Activated naive CD8-positive, alpha-beta T cell treated with anti-CD3 and anti-CD28 coated beads for 36 hours (primary cell): Measurements from ENCODE around the gene SERAC1. TPM values are rescaled to one million over a fixed set of nuclear protein-coding genes. Genes with fewer than 3 reads are reported as not detected.
A peak's percentile ranks its signal among the peaks of the same experiment; 100 is the strongest.

ENCODE experiments used
- DNase-seq: peaks from one replicate; pipeline ENCODE4 v3.0.0; 2021
- H3K27ac Mint-ChIP-seq: one replicate; pipeline ENCODE4 v1.8.0; 2022; ENCODE audit warnings: mild to moderate bottlenecking, moderate library complexity, mixed read lengths
- H3K27me3 Mint-ChIP-seq: one replicate; pipeline ENCODE4 v1.8.0; 2022; ENCODE audit warnings: mild to moderate bottlenecking, mixed read lengths
- H3K36me3 Mint-ChIP-seq: one replicate; pipeline ENCODE4 v1.8.0; 2021; ENCODE audit warnings: mild to moderate bottlenecking, mixed read lengths
- H3K4me1 Mint-ChIP-seq: one replicate; pipeline ENCODE4 v1.8.0; 2021; ENCODE audit warnings: mixed read lengths
- H3K4me3 Mint-ChIP-seq: one replicate; pipeline ENCODE4 v1.8.0; 2022; ENCODE audit warnings: mild to moderate bottlenecking, moderate library complexity, mixed read lengths
- H3K9me3 Mint-ChIP-seq: one replicate; pipeline ENCODE4 v1.8.0; 2022; ENCODE audit warnings: mixed read lengths
- total RNA-seq, 2 experiments: library from RNA; stranded (reverse); gene quantifications; one replicate each; pipeline ENCODE4 v1.2.3, GENCODE V29; 2021

The SERAC1 gene
- total RNA-seq, 2 experiments from 2014 or later: 2.8 to 4.1 TPM

DNA sequence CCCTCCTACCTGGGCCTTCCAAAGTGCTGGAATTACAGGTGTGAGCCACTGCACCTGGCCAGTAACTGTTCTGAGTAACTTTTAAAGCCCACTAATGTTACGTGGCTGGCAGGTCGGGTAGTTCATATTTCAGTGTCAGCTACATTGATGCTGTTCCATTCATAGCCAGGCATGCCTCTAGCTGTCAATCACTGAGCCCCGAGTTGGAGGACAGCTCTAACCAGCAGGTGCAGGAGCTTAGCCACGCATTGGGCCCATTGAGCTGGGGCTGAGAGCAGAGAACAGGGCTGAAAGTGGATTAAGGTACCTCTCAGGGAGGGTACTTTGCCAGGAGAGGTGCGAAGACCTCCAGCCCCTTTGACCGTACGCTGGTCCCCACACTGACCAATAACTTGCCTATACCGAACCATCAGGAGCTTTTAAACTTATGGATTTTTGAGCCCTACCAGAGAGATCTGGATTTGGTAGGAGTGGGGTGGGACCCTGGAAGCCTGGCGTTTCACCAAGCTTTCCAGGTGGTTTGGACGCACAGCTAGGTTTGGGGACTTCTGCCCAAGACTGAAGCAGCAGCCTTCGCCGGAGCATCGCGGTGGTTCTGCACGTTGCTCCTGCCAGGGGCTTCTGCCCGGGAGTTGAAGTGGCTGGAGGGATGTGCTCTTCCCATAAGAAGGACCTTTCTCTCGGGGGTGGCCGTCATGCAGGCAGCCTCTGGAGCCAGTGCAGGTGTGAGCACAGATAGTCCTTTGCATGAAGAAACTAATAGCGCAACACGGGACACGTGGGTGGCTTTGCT, 82.6 kb downstream of the SERAC1 start:
- Mint-ChIP-seq H3K27me3 (no peaks in the 10 kb centered on the region), H3K9me3 (no peaks in the 10 kb centered on the region), H3K27ac (no peak overlapping the region), H3K36me3 (peaks cover 22% of the 10 kb centered on the region), H3K4me3 (no peak overlapping the region), H3K4me1 (no peaks in the 10 kb centered on the region)
- no peak for DNase-seq

GRCh38 chr6:158083455-158084325, 84.4 kb downstream of the SERAC1 start:
- Mint-ChIP-seq H3K4me1 (no peaks in the 10 kb centered on the region), H3K27ac (no peak overlapping the region), H3K4me3 (no peak overlapping the region), H3K27me3 (no peaks in the 10 kb centered on the region), H3K36me3 (peaks cover 23% of the 10 kb centered on the region), H3K9me3 (no peaks in the 10 kb centered on the region)
- DNase-seq: no peak

GRCh38 chr6:158081657-158081935, 86.5 kb downstream of the SERAC1 start:
- no peak overlapping the region for H3K27ac Mint-ChIP-seq
- no peaks in the 10 kb centered on the region for H3K27me3 Mint-ChIP-seq
- H3K9me3 Mint-ChIP-seq: no peaks in the 10 kb centered on the region
- H3K4me3 Mint-ChIP-seq: no peak overlapping the region
- no peaks in the 10 kb centered on the region for H3K4me1 Mint-ChIP-seq
- no peak for DNase-seq
- H3K36me3 Mint-ChIP-seq: peaks cover 20% of the 10 kb centered on the region

- no peaks in the 10 kb centered on the region for H3K4me1 Mint-ChIP-seq
- H3K27ac Mint-ChIP-seq: no peak overlapping the region
- H3K4me3 Mint-ChIP-seq: no peak overlapping the region
- no peak for DNase-seq
- no peaks in the 10 kb centered on the region for H3K9me3 Mint-ChIP-seq
- H3K36me3 Mint-ChIP-seq: peaks cover 23% of the 10 kb centered on the region
- no peaks in the 10 kb centered on the region for H3K27me3 Mint-ChIP-seq
Measured at GRCh38 chr6:158080849-158081656, 87.0 kb downstream of the SERAC1 start.

- H3K36me3 Mint-ChIP-seq: peaks cover 29% of the 10 kb centered on the region
- H3K27ac Mint-ChIP-seq: no peak overlapping the region
- H3K4me3 Mint-ChIP-seq: no peak overlapping the region
- DNase-seq: no peak
- no peaks in the 10 kb centered on the region for H3K4me1 Mint-ChIP-seq
- H3K9me3 Mint-ChIP-seq: no peaks in the 10 kb centered on the region
- H3K27me3 Mint-ChIP-seq: no peaks in the 10 kb centered on the region
Measured at GRCh38 chr6:158078320-158078719, 89.7 kb downstream of the SERAC1 start.

GRCh38 chr6:158077676-158078075, 90.4 kb downstream of the SERAC1 start:
- no peak overlapping the region for H3K4me3 Mint-ChIP-seq
- H3K9me3 Mint-ChIP-seq: no peaks in the 10 kb centered on the region
- no peak for DNase-seq
- peaks cover 24% of the 10 kb centered on the region for H3K36me3 Mint-ChIP-seq
- no peaks in the 10 kb centered on the region for H3K27me3 Mint-ChIP-seq
- H3K27ac Mint-ChIP-seq: no peak overlapping the region
- no peaks in the 10 kb centered on the region for H3K4me1 Mint-ChIP-seq

DNA sequence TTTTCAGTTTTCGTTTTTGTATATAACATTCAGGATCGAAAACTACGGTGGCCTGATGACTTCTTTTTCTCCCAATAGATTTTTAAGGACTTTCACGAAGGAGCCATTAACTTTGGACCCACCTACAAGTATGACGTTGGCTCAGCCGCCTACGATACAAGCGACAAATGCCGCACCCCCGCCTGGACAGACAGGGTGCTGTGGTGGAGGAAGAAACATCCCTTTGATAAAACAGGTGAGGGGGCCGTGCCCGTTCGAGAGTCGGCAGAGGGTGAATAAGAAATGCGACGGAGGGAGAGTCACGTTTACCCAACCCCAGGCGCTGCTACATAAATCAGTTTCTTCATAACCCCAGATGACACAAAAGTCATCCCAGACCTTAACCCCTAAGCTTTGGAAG, 91.5 kb downstream of the SERAC1 start:
- Mint-ChIP-seq H3K27ac (no peak overlapping the region), H3K4me1 (peaks cover 7% of the 10 kb centered on the region), H3K9me3 (no peaks in the 10 kb centered on the region), H3K4me3 (no peak overlapping the region), H3K27me3 (no peaks in the 10 kb centered on the region), H3K36me3 (peaks cover 29% of the 10 kb centered on the region)
- no peak for DNase-seq

DNA sequence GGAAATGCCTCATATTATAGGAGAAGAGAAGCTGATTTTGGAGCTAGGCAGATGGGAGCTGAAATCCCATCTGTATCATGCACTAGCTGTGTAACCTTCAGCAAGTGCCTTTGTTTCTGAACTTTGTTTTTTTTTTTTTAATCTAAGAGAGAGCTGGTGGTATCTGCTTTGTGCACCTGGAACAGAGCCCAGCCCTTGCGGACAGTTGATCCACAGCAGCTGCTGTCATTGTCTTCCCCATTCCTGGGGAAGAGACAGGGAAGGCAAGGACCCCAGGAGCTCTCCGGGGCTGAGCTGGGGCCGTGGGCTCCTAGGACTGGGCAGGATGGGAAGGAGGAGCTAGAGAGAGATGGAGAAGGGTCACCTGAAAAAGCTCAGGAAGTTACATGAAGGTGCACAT, 94.3 kb downstream of the SERAC1 start:
- Mint-ChIP-seq H3K4me1 (peaks cover 22% of the 10 kb centered on the region), H3K36me3 (peaks cover 26% of the 10 kb centered on the region), H3K27me3 (no peaks in the 10 kb centered on the region), H3K4me3 (no peak overlapping the region), H3K27ac (no peak overlapping the region), H3K9me3 (no peaks in the 10 kb centered on the region)
- DNase-seq: no peak

GRCh38 chr6:158072083-158072721, 95.9 kb downstream of the SERAC1 start:
- Mint-ChIP-seq H3K4me1 (peaks cover 26% of the 10 kb centered on the region), H3K27me3 (no peaks in the 10 kb centered on the region), H3K27ac (no peak overlapping the region), H3K36me3 (peaks cover 29% of the 10 kb centered on the region), H3K4me3 (no peak overlapping the region), H3K9me3 (no peaks in the 10 kb centered on the region)
- peak; percentile 65 for DNase-seq

GRCh38 chr6:158071121-158072082, 96.7 kb downstream of the SERAC1 start:
- H3K4me3 Mint-ChIP-seq: no peak overlapping the region
- H3K9me3 Mint-ChIP-seq: no peaks in the 10 kb centered on the region
- peaks cover 26% of the 10 kb centered on the region for H3K4me1 Mint-ChIP-seq
- H3K36me3 Mint-ChIP-seq: peaks cover 27% of the 10 kb centered on the region
- no peak for DNase-seq
- H3K27me3 Mint-ChIP-seq: no peaks in the 10 kb centered on the region
- no peak overlapping the region for H3K27ac Mint-ChIP-seq

DNA sequence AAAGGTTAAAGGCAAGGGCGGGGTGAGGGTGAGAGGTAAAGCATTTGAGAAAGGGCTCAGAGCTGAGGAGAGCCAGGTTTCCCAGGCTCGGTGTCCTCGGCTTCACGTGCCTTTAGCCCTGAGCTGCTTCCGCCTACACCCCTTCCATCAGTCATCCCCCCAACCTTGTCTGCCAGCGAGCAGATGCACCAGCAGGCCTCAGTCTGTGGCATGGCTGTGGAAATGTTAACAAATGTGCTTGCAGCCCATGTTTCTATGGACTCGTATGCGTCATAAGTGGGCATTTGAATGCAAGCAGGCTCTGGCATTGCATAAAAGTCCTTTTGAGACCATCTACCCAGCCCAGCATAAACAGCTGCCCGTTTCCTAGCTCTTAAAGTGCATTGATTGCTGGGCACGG, 97.5 kb downstream of the SERAC1 start:
- H3K4me1 Mint-ChIP-seq: peaks cover 26% of the 10 kb centered on the region
- no peaks in the 10 kb centered on the region for H3K9me3 Mint-ChIP-seq
- peaks cover 20% of the 10 kb centered on the region for H3K36me3 Mint-ChIP-seq
- H3K27me3 Mint-ChIP-seq: no peaks in the 10 kb centered on the region
- H3K4me3 Mint-ChIP-seq: no peak overlapping the region
- no peak overlapping the region for H3K27ac Mint-ChIP-seq
- DNase-seq: no peak

- no peak overlapping the region for H3K27ac Mint-ChIP-seq
- peaks cover 19% of the 10 kb centered on the region for H3K36me3 Mint-ChIP-seq
- no peak overlapping the region for H3K4me3 Mint-ChIP-seq
- H3K4me1 Mint-ChIP-seq: peaks cover 26% of the 10 kb centered on the region
- no peaks in the 10 kb centered on the region for H3K9me3 Mint-ChIP-seq
- no peak for DNase-seq
- H3K27me3 Mint-ChIP-seq: no peaks in the 10 kb centered on the region
Measured at GRCh38 chr6:158069800-158070195, 98.3 kb downstream of the SERAC1 start.

GRCh38 chr6:158068893-158069799, 98.9 kb downstream of the SERAC1 start:
- H3K4me3 Mint-ChIP-seq: no peak overlapping the region
- no peaks in the 10 kb centered on the region for H3K27me3 Mint-ChIP-seq
- peaks cover 13% of the 10 kb centered on the region for H3K36me3 Mint-ChIP-seq
- peak overlapping the region; percentile 30 for H3K27ac Mint-ChIP-seq
- H3K9me3 Mint-ChIP-seq: no peaks in the 10 kb centered on the region
- DNase-seq: no peak
- H3K4me1 Mint-ChIP-seq: peaks cover 26% of the 10 kb centered on the region
